HCT116 (cell line): ENCODE measurements around the gene ANAPC2. TPM values are rescaled to one million over a fixed set of nuclear protein-coding genes. Genes with fewer than 3 reads are reported as not detected.

Experiments used
- ATAC-seq: fragments of 200-7000 bp; cut with Tn5 transposase; 2 replicates; pipeline ENCODE4 v1.9.1; 2020; ENCODE audit warnings: mild to moderate bottlenecking, moderate library complexity
- BruUV-seq: library from RNA; stranded (reverse); fragments of 400-500 nt; replicated peaks from 2 replicates; lab custom pipeline; 2021; lab: Mats Ljungman, UMichigan
- CTCF ChIA-PET: fragments of 300-600 bp; sonication (Branson Sonifier 250); formaldehyde crosslinking; loops from one replicate; lab custom pipeline; 2021; ENCODE audit warnings: antibody characterized with exemption; lab: Charles Lee
- POLR2A ChIA-PET: fragments of 300-600, 350-600 bp; sonication (Branson Sonifier 250); formaldehyde crosslinking; loops from one replicate; lab custom pipeline; 2021; ENCODE audit warnings: antibody characterized with exemption; lab: Charles Lee
- RAD21 ChIA-PET, 2 experiments: fragments of 300-600 bp; sonication (Branson Sonifier 250); formaldehyde crosslinking; loops; one replicate each; lab custom pipeline; 2023; ENCODE audit warnings: low total read pairs in 2 of 2; ENCODE audit not compliant: uncharacterized antibody in 2 of 2, unreplicated experiment in 2 of 2, low non-redundant PET in 1 of 2; lab: Charles Lee
- DNase-seq: peaks from one replicate; pipeline ENCODE4 v3.0.0-alpha.2; 2010; ENCODE audit warnings: low read depth, low spot score
- H2AFZ ChIP-seq: fragments of 200-600 bp; shearing (Covaris generic), sonication (generic); 2 replicates; pipeline ENCODE4 v1.6.1; 2017; ENCODE audit warnings: low read depth, mixed run types, mixed read lengths, antibody characterized with exemption, low read length; ENCODE audit not compliant: poor library complexity, severe bottlenecking
- H3K27ac ChIP-seq: 2 replicates; pipeline ENCODE4 v1.5.1; 2012; ENCODE audit warnings: low read depth, low read length
- H3K27me3 ChIP-seq: fragments of 200-600 bp; sonication (generic); 2 replicates; pipeline ENCODE4 v1.6.1; 2016; ENCODE audit warnings: mixed run types, low read length, mixed read lengths; ENCODE audit not compliant: insufficient read depth
- H3K36me3 ChIP-seq, 2 experiments: fragments of 200-500 bp in 1 of 2; fragments of 200-600 bp in 1 of 2; sonication (Bioruptor generic) in 1 of 2; sonication (generic) in 1 of 2; 2 replicates each; pipeline versions ENCODE4 v1.5.1 to v1.6.1; 2014 to 2016; ENCODE audit warnings: low read length in 2 of 2, inconsistent platforms in 1 of 2, mixed read lengths in 1 of 2, mixed run types in 1 of 2; ENCODE audit not compliant: insufficient read depth in 2 of 2, control insufficient read depth in 1 of 2
- H3K4me1 ChIP-seq, 2 experiments: fragments of 200-600 bp in 1 of 2; sonication (generic) in 1 of 2; 2 replicates each; pipeline versions ENCODE4 v1.5.1 to v1.6.1; 2012 to 2017; ENCODE audit warnings: low read length in 2 of 2, inconsistent platforms in 1 of 2, mild to moderate bottlenecking in 1 of 2, mixed read lengths in 1 of 2, mixed run types in 1 of 2, moderate library complexity in 1 of 2; ENCODE audit not compliant: insufficient read depth in 2 of 2, control insufficient read depth in 1 of 2
- H3K4me2 ChIP-seq: fragments of 200-600 bp; sonication (generic); 2 replicates; pipeline ENCODE4 v1.6.1; 2017; ENCODE audit warnings: mixed run types, low read length, mixed read lengths
- H3K4me3 ChIP-seq, 2 experiments: fragments of 200-600 bp in 1 of 2; sonication (generic) in 1 of 2; replicated peaks in 1 of 2; 2 replicates each; pipeline ENCODE4 v1.5.1; 2011 to 2016; ENCODE audit warnings: low read length in 2 of 2, control low read depth in 1 of 2, low read depth in 1 of 2, mild to moderate bottlenecking in 1 of 2, mixed read lengths in 1 of 2, mixed run types in 1 of 2
- H3K79me2 ChIP-seq: fragments of 200-600 bp; sonication (generic); 2 replicates; pipeline ENCODE4 v1.6.1; 2017; ENCODE audit warnings: mild to moderate bottlenecking, mixed run types, low read length, moderate library complexity, mixed read lengths; ENCODE audit not compliant: insufficient read depth
- H3K9ac ChIP-seq: fragments of 200-600 bp; sonication (generic); 2 replicates; pipeline ENCODE4 v1.6.1; 2016; ENCODE audit warnings: low read length, mixed read lengths
- H3K9me2 ChIP-seq: fragments of 200-600 bp; sonication (generic), shearing (Covaris generic); 2 replicates; pipeline ENCODE4 v1.6.1; 2017; ENCODE audit warnings: mixed run types, mild to moderate bottlenecking, moderate library complexity; ENCODE audit not compliant: insufficient read depth
- H3K9me3 ChIP-seq, 2 experiments: fragments of 200-500 bp in 1 of 2; fragments of 200-600 bp in 1 of 2; sonication (Bioruptor generic) in 1 of 2; sonication (generic) in 1 of 2; 2 replicates each; pipeline ENCODE4 v1.6.1; 2014 to 2017; ENCODE audit warnings: low read length in 2 of 2, mixed read lengths in 2 of 2, inconsistent platforms in 1 of 2, low read depth in 1 of 2, mild to moderate bottlenecking in 1 of 2, mixed run types in 1 of 2, moderate library complexity in 1 of 2; ENCODE audit not compliant: control insufficient read depth in 1 of 2, insufficient read depth in 1 of 2
- H4K20me1 ChIP-seq: fragments of 200-600 bp; sonication (generic), shearing (Covaris generic); 2 replicates; pipeline ENCODE4 v1.6.1; 2017; ENCODE audit warnings: mixed run types, mild to moderate bottlenecking, moderate library complexity; ENCODE audit not compliant: insufficient read depth
- CBX3 ChIP-seq: IDR thresholded peaks from 2 replicates; pipeline ENCODE4 v1.6.1; 2012; ENCODE audit warnings: low read depth
- CEBPB ChIP-seq: IDR thresholded peaks from 2 replicates; pipeline ENCODE4 v1.6.1; 2012; ENCODE audit warnings: low read depth
- EGR1 ChIP-seq: IDR thresholded peaks from 2 replicates; pipeline ENCODE4 v1.6.1; 2012; ENCODE audit warnings: low read depth
- ELF1 ChIP-seq: IDR thresholded peaks from 2 replicates; pipeline ENCODE4 v1.6.1; 2012; ENCODE audit warnings: low read depth, borderline replicate concordance
- EZH2 ChIP-seq: fragments of 200-600 bp; sonication (generic); IDR thresholded peaks from 2 replicates; pipeline ENCODE4 v1.6.1; 2017; ENCODE audit warnings: antibody characterized with exemption, mixed run types
- FOSL1 ChIP-seq: IDR thresholded peaks from 2 replicates; pipeline ENCODE4 v1.6.1; 2012; ENCODE audit warnings: low read depth
- JUND ChIP-seq: IDR thresholded peaks from 2 replicates; pipeline ENCODE4 v1.6.1; 2012
- POLR2A ChIP-seq: IDR thresholded peaks from 2 replicates; pipeline ENCODE4 v1.7.0; 2011; ENCODE audit warnings: borderline replicate concordance; ENCODE audit not compliant: insufficient read depth, insufficient read length; ENCODE audit errors: extremely low read depth
- POLR2AphosphoS5 ChIP-seq: IDR thresholded peaks from 2 replicates; pipeline ENCODE4 v1.6.1; 2011; ENCODE audit warnings: mild to moderate bottlenecking, low read depth, low read length, moderate library complexity
- RAD21 ChIP-seq: IDR thresholded peaks from 2 replicates; pipeline ENCODE4 v1.6.1; 2012; ENCODE audit warnings: low read depth, mild to moderate bottlenecking
- SIN3A ChIP-seq: IDR thresholded peaks from 2 replicates; pipeline ENCODE4 v1.6.1; 2012; ENCODE audit warnings: low read depth
- TCF7L2 ChIP-seq: IDR thresholded peaks from 2 replicates; pipeline ENCODE4 v1.7.0; 2011; ENCODE audit warnings: borderline replicate concordance, inconsistent platforms; ENCODE audit not compliant: insufficient read depth, insufficient read length; ENCODE audit errors: extremely low read depth
- YY1 ChIP-seq: IDR thresholded peaks from 2 replicates; pipeline ENCODE4 v1.6.1; 2011; ENCODE audit warnings: low read length, low read depth, moderate library complexity, mild to moderate bottlenecking; ENCODE audit not compliant: insufficient replicate concordance; ENCODE audit errors: extremely low read depth
- ZFX ChIP-seq: fragments of 450-650 bp; IDR thresholded peaks from 2 replicates; pipeline ENCODE4 v1.6.1; 2017
- intact Hi-C: fragments of 100-400 bp; cut with micrococcal nuclease; formaldehyde crosslinking; loops from 2 replicates; pipeline ENCODE4 v1.10.0; 2022
- total RNA-seq: library from RNA; stranded (reverse); gene quantifications from one replicate; pipeline ENCODE4 v1.2.1, GENCODE V29; 2021; ENCODE audit not compliant: unreplicated experiment
- TF ChIP-seq, protein P1 (sequence below): IDR thresholded peaks from 2 replicates; pipeline ENCODE4 v1.6.1; 2011; ENCODE audit warnings: mild to moderate bottlenecking, low read length, moderate library complexity; ENCODE audit not compliant: insufficient replicate concordance; ENCODE audit errors: extremely low read depth
- TF ChIP-seq, protein P2 (sequence below), 3 experiments: fragments of 200-600 bp in 1 of 3; sonication (generic) in 1 of 3; IDR thresholded peaks in 2 of 3; conservative IDR thresholded peaks in 1 of 3; 2 replicates each; pipeline ENCODE4 v1.5.1; 2012 to 2017; ENCODE audit warnings: low read depth in 2 of 3, low read length in 2 of 3, antibody characterized with exemption in 1 of 3, borderline replicate concordance in 1 of 3, control low read depth in 1 of 3, mild to moderate bottlenecking in 1 of 3, mixed read lengths in 1 of 3, mixed run types in 1 of 3, moderate library complexity in 1 of 3; ENCODE audit not compliant: insufficient read depth in 1 of 3
- TF ChIP-seq, protein P3 (sequence below): IDR thresholded peaks from 2 replicates; pipeline ENCODE4 v1.6.1; 2012; ENCODE audit warnings: low read depth

ANAPC2 gene
- total RNA-seq, 1 experiment from 2014 or later = 75.5 TPM

DNA sequence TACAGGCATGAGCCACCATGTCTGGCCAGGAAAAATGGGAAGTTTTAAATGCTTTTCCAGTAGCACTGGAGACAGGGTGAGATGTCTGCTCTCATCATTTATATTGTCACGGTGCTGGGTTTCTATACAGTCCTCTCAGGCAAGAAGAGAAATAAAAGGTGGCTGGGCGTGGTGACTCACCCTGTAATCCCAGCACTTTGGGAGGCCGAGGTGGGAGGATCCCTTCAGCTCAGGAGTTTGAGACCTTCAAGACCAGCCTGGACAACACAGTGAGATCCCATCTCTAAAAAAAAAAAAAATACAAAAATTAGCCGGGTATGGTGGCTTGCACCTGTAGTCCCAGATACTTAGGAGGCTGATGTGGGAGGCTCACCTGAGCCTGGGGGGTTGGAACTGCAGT, 54.2 kb downstream of the ANAPC2 start:
- intact Hi-C loops = no loop called here
- peaks cover 16 to 24% of the 10 kb centered on the region in 2 experiments for H3K4me1 ChIP-seq
- no peaks in the 10 kb centered on the region for H3K9me2 ChIP-seq
- H2AFZ ChIP-seq = no peak overlapping the region
- no peak overlapping the region for H3K9ac ChIP-seq
- H3K27ac ChIP-seq = no peak overlapping the region
- H3K9me3 ChIP-seq = no peaks in the 10 kb centered on the region
- DNase-seq = no peak
- TF ChIP-seq, protein P1, sequence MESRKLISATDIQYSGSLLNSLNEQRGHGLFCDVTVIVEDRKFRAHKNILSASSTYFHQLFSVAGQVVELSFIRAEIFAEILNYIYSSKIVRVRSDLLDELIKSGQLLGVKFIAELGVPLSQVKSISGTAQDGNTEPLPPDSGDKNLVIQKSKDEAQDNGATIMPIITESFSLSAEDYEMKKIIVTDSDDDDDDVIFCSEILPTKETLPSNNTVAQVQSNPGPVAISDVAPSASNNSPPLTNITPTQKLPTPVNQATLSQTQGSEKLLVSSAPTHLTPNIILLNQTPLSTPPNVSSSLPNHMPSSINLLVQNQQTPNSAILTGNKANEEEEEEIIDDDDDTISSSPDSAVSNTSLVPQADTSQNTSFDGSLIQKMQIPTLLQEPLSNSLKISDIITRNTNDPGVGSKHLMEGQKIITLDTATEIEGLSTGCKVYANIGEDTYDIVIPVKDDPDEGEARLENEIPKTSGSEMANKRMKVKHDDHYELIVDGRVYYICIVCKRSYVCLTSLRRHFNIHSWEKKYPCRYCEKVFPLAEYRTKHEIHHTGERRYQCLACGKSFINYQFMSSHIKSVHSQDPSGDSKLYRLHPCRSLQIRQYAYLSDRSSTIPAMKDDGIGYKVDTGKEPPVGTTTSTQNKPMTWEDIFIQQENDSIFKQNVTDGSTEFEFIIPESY = no peak
- TF ChIP-seq EGR1 = no peak
- no peak for TF ChIP-seq ELF1
- TF ChIP-seq POLR2A = no peak
- no peak for TF ChIP-seq CEBPB
- TF ChIP-seq CBX3 = no peak
- no peak for TF ChIP-seq FOSL1
- TF ChIP-seq RAD21 = no peak
- TF ChIP-seq TCF7L2 = no peak
- TF ChIP-seq, protein P2, sequence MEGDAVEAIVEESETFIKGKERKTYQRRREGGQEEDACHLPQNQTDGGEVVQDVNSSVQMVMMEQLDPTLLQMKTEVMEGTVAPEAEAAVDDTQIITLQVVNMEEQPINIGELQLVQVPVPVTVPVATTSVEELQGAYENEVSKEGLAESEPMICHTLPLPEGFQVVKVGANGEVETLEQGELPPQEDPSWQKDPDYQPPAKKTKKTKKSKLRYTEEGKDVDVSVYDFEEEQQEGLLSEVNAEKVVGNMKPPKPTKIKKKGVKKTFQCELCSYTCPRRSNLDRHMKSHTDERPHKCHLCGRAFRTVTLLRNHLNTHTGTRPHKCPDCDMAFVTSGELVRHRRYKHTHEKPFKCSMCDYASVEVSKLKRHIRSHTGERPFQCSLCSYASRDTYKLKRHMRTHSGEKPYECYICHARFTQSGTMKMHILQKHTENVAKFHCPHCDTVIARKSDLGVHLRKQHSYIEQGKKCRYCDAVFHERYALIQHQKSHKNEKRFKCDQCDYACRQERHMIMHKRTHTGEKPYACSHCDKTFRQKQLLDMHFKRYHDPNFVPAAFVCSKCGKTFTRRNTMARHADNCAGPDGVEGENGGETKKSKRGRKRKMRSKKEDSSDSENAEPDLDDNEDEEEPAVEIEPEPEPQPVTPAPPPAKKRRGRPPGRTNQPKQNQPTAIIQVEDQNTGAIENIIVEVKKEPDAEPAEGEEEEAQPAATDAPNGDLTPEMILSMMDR (IDR thresholded peaks at IDR 0.05 in 2 of 3, conservative IDR thresholded peaks at IDR 0.05 in 1 of 3; ENCODE audit: borderline replicate concordance in 1 of 3, insufficient read depth in 1 of 3, low read depth in 2 of 3, low read length in 2 of 3) = no peak
- no peak for TF ChIP-seq SIN3A
- TF ChIP-seq JUND = no peak
- TF ChIP-seq, protein P3, sequence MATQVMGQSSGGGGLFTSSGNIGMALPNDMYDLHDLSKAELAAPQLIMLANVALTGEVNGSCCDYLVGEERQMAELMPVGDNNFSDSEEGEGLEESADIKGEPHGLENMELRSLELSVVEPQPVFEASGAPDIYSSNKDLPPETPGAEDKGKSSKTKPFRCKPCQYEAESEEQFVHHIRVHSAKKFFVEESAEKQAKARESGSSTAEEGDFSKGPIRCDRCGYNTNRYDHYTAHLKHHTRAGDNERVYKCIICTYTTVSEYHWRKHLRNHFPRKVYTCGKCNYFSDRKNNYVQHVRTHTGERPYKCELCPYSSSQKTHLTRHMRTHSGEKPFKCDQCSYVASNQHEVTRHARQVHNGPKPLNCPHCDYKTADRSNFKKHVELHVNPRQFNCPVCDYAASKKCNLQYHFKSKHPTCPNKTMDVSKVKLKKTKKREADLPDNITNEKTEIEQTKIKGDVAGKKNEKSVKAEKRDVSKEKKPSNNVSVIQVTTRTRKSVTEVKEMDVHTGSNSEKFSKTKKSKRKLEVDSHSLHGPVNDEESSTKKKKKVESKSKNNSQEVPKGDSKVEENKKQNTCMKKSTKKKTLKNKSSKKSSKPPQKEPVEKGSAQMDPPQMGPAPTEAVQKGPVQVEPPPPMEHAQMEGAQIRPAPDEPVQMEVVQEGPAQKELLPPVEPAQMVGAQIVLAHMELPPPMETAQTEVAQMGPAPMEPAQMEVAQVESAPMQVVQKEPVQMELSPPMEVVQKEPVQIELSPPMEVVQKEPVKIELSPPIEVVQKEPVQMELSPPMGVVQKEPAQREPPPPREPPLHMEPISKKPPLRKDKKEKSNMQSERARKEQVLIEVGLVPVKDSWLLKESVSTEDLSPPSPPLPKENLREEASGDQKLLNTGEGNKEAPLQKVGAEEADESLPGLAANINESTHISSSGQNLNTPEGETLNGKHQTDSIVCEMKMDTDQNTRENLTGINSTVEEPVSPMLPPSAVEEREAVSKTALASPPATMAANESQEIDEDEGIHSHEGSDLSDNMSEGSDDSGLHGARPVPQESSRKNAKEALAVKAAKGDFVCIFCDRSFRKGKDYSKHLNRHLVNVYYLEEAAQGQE = no peak
- no peak for TF ChIP-seq EZH2
- TF ChIP-seq POLR2AphosphoS5 = no peak
- no peak for TF ChIP-seq ZFX
- no peak for TF ChIP-seq YY1
- TF ChIP-seq, all 23 proteins: peak for 0
- H3K79me2 ChIP-seq = peaks cover 3% of the 10 kb centered on the region; the same call in 1 of the 2 replicates
- ATAC-seq = no peak
- H3K27me3 ChIP-seq = no peaks in the 10 kb centered on the region
- no peaks in the 10 kb centered on the region for H3K36me3 ChIP-seq
- RAD21 ChIA-PET = no interaction called here
- POLR2A ChIA-PET = interaction anchor here (0.7 to 1.5 kb wide), 3 partner anchors 10 to 29 kb away, joined by 3 to 7 read pairs (median 5); no protein-coding TSS in a partner anchor
- H3K4me2 ChIP-seq = peak overlapping the region; percentile 53
- CTCF ChIA-PET = no interaction called here
- no peaks in the 10 kb centered on the region for H4K20me1 ChIP-seq
- BruUV-seq = no TSS peak
- H3K4me3 ChIP-seq = no peak overlapping the region
